GM19452 (cell line): Measurements from ENCODE around the gene PIRT.
"Not testable (repeated sequence)": the region's sequence is repeated elsewhere in the genome, so short reads cannot be mapped to it uniquely, and the experiment has no call there.

Source experiments
- ATAC-seq: cut with Tn5 transposase; IDR thresholded peaks from one replicate; pipeline ENCODE4 v1.9.1; 2021; ENCODE audit not compliant: unreplicated experiment

PIRT gene

DNA sequence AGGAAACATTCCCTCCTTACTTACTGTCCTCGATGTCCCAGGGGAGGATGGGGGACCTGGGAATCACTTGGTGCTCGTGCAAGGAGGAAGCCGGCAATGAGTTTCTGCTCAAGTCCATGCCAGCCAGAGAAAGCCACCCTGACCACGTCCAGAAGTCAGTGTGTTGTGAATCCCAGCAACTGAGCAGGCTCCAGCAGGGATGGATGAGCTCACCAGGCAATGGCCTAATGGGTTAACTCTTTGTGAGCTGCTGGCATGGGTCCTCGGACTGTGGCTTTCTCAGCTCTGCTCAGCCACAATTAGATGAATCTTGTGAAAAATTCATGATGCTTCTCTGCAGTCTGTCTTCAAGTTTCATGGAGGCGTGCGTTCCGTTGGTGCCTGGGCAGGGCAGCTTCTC lies at the start of gene PIRT:
PIRT (minus strand) TSS at position 167 of the 400 bp plus-strand sequence. CDS start 12,442 bp downstream, outside the sequence.
- ATAC-seq, result no peak

- ATAC-seq, result no peak
Observed at GRCh38 chr17:10881959-10882358, 44.1 kb upstream of the PIRT start.

DNA sequence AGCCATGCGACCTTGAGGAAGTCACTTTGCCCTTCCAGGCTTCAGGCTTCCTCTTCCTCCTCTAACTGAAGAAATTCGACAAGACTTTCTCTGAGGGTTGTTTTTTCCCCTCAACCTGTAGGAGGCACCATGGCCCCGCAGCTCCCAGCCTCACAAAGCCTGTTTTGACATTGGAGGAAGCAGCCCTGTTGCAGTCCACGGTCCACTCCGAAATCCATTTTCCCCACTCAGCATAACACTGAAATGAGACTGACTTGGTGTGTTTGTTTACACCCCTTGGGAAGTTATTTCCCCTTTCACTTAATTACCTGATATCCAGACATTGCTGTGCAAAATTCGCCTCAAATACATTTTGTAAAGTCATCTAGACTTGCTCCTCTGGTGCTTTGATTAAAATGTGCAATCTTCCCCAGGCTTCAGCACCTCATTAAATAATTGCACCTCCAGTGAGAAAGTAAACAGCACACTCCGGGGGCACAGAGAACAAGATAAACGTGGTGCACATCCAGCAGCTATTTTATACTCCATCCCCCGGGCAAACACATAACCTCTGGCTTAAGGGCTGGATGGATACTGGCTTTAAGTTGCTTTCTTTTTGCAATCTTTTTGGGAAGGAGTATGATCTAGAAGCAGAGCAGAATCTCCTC lies 41.4 kb upstream of the PIRT start:
- ATAC-seq, result no peak

- ATAC-seq, result no peak
Observed at GRCh38 chr17:10875984-10876555, 38.2 kb upstream of the PIRT start.

DNA sequence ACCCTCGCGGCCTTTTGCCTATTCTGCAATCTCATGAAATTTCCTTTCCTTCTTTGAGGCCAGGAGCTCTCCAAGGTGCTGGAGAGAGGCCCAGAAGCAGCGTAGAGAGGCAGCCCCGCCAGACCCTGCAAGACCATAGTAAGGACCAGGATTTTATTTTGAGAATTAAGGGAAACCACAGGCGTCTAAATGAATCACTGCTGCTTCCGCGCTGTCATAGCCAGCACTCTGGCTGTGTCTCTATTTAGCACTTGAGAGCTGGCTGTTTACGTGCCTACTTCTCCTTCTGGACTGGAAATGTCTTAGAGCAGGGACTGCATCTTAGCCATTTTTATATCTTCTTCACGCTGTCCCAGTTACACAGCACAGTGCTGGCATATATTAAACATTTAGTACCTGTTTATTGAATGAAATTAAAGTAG lies 37.6 kb upstream of the PIRT start:
- no peak for ATAC-seq

DNA sequence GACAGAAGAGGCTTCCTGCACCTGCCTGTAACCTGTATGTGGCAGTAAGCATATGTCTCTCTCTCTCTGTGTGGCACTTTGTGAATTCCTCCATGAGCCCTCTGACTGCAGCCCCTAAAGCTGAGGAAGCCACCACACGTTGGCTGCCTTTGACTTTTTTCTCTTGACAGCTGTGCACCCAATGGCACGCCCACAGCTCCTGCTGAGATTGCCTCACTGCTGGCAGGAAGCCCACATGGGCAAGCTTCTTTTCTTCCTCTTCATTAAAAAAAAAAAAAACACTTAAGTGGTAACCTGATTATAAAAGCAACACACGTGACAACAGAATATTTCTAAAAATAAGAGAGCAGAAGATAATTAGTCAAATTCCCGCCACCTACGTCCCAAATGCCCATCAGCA lies 34.0 kb upstream of the PIRT start:
- ATAC-seq, result no peak

DNA sequence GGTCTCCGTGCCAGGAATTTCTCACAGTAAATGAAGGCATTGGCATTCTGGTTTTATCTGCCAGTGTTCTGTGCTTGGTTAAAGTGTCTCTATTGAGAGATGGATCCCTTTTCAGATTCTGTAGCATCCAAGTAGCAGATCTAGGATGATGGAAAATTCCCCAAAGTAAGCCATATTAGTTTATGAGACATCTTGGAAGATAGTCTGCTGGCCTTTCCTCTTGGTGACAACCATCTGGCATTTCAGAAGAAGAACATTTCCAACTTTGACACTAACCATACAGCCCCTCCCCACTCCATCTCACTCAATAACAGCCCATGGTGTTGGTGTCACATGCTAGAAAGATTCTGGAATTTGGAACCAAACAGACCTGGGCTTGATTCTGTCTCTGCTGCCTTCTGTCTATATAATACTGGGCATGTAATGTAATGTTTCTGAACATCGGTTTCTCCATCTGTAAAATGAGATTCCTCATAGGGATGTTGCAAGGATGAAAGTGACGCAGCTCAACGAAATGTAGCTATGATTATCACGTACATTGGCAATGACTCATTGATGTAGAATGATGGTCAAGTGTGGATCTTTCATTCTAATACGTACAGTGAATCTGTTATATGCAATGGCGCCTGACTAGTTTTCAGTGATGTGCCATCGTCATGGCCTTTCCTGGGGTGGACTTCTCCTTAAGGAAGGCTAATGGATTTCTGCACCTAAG lies 32.6 kb upstream of the PIRT start:
- no peak for ATAC-seq

DNA sequence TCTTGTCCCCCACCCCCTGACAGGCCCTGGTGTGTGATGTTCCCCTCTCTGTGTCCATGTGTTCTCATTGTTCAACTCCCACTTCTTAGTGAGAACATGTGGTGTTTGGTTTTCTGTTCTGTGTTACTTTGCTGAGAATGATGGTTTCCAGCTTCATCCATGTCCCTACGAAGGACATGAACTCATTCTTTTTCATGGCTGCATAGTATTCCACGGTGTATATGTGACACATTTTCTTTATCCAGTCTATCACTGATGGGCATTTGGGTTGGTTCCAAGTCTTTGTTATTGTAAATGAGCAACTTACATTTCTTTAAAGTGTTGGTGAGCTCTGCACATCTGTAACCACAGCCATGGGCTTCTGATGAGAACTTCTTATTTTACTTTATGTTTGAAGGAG lies 30.9 kb upstream of the PIRT start:
- ATAC-seq, result not testable (repeated sequence)

GRCh38 chr17:10859051-10859450 lies 21.2 kb upstream of the PIRT start:
- no peak for ATAC-seq

DNA sequence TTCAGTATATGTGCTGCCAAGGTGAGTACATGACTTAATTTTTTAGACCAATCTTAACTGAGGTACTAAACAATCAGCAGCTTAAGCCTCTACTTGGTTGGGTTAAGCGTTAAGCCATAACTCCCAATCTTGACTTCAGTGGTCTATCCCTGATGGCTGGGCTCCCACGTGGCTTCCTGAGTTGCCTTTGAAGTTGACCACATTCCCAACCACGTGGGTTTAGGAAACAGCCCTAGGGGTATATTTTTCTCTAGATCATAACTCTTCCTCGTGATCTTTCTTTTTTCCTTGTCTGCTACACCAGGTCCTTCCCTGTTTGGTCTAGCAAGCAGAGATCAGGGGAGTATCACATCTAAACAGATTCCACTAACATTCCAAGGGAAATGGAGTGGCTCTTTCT lies 20.1 kb upstream of the PIRT start:
- ATAC-seq, result no peak

DNA sequence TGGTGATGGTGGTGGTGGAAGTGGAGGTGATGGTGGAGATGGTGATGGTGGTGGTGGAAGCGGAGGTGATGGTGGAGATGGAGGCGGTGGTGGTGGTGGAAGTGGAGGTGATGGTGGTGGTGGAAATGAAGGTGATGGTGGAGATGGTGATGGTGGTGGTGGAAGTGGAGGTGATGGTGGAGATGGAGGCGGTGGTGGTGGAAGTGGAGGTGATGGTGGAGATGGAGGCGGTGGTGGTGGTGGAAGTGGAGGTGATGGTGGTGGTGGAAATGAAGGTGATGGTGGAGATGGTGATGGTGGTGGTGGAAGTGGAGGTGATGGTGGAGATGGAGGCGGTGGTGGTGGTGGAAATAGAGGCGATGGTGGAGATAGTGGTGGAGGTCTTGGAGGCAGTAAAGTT lies 8.7 kb upstream of the PIRT start:
- ATAC-seq, result not testable (repeated sequence)

DNA sequence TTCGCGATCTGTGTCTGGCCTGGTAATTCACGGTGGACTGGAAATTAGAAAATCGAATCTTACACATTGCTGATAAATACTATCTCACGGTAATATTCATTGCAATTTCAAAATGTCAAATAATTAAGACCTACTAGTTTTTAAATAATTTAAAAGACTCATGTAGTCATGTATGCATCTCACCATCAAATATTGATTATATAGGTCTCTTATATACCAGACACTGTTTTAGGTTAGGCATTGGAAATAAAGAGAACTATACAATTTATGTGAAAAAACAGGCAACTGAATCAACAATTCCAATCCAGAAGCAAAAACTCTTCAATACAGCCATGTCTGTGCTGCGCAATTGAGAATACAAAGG lies 7.5 kb upstream of the PIRT start:
- ATAC-seq, result peak; percentile 16

GRCh38 chr17:10844621-10845387 lies 6.9 kb upstream of the PIRT start:
- ATAC-seq, result peak; percentile 83

- ATAC-seq, result no peak
Observed at GRCh38 chr17:10843811-10844210, 5.9 kb upstream of the PIRT start.

- no peak for ATAC-seq
Observed at GRCh38 chr17:10842658-10843057, 4.8 kb upstream of the PIRT start.

DNA sequence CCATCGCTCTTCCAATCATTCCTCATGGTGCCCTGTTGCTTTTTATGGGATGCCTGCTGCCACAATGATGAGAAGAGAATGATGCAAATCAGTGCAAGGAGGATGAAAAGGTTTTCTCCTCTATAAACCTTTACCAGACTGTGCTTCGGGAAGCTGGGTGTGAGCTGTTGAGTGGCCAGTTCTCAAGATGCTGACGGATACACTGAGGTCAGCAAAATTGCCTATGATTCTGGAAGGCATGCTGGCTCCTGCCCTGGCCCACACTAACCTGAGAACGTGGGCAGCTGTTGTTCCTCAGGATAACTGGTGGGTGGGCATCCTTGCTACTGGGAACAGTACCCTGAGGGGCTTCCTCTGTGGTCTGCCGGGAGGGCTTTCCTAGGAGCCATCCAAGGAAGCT lies 795 bp upstream of the PIRT start:
- no peak for ATAC-seq

GRCh38 chr17:10836966-10837590 lies 809 bp downstream of the PIRT start:
- no peak for ATAC-seq

DNA sequence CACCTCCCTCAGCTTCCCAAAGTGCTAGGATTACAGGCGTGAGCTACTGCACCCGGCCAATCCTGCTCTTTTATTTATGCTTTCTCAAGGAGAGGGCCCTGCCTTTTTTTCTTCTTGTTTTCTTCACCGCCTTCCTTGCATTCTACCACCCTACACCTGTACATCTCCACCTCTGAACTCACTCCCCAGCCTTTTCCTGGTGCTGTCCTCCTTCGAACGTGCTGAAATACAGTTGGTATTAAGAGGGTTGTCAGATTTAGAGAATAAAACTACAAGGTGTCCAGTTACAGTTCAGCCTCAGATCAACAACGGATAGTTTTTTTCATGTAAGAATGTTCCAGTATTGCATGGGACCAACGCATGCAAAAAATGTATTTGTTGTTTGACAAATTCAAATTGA lies 1.7 kb downstream of the PIRT start:
- no peak for ATAC-seq

DNA sequence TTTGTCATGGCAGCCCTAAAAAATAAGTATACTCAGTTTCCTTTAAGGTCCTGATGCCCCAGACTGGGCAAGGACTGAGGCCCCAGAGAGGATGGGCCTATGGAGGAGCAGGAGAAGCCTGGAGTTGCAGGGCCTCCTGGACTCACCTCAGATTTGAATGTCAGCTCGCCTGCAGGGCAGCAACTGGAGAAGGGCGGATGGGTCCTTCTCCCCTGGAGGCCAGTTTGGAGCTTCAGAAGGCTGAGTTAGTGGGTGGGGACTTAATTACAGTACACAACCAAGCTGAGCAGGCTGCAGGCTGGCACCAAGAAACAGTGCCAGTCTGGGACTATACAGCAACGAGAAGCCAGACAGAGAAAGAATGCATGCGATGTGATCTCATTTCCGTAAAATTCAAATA lies 6.2 kb downstream of the PIRT start:
- ATAC-seq, result no peak

- ATAC-seq, result no peak
Observed at GRCh38 chr17:10827898-10828552, 9.9 kb downstream of the PIRT start.

DNA sequence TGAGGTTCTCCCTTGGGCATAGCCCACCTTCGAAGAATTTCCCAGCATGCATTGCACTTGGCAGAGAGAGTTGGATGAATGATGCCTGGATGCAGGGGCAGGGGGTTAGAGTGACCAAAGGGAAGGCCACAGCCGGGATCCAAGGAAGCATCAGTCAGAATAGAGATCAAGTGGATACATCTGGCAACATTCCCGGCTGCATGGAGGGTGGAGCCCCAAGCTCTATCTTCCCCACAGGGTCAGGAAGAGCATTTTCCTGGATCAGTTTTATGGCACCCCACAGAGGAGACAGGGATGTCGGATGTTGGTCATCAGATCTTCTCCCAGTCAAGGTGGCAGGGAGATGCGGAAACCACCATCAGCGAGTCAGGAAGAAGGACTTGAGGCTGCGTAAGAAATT lies 13.0 kb downstream of the PIRT start:
- ATAC-seq, result no peak
